HepG2 (cell line): ENCODE measurements around the gene DPM2. TPM values are rescaled to one million over a fixed set of nuclear protein-coding genes. Genes with fewer than 3 reads are reported as not detected.

ENCODE experiments used
- ARNT2 ChIP-seq: sonication (generic); formaldehyde crosslinking; IDR thresholded peaks from 2 replicates; pipeline ENCODE4 v1.8.0; 2022; ENCODE audit warnings: mild to moderate bottlenecking, low read depth, missing genetic modification reagents, moderate library complexity
- CSRNP1 ChIP-seq: sonication (generic); formaldehyde crosslinking; IDR thresholded peaks from 2 replicates; pipeline ENCODE4 v1.8.1; 2023; ENCODE audit warnings: mild to moderate bottlenecking, missing genetic modification reagents
- GATA4 ChIP-seq: sonication (generic); IDR thresholded peaks from 2 replicates; pipeline ENCODE4 v1.6.1; 2016; ENCODE audit warnings: antibody characterized with exemption, low read depth, borderline replicate concordance
- HMGXB4 ChIP-seq, 2 experiments: sonication (generic) in 1 of 2; formaldehyde crosslinking in 1 of 2; IDR thresholded peaks; 2 replicates each; pipeline versions ENCODE4 v1.4.0 to v1.6.1; 2018 to 2020; ENCODE audit warnings: missing genetic modification reagents in 2 of 2, borderline replicate concordance in 1 of 2, low read depth in 1 of 2, mild to moderate bottlenecking in 1 of 2, missing biosample characterization in 1 of 2
- SPEN ChIP-seq: sonication (generic); formaldehyde crosslinking; IDR thresholded peaks from 2 replicates; pipeline ENCODE4 v1.5.1; 2020; ENCODE audit warnings: low read depth, mild to moderate bottlenecking, missing genetic modification reagents
- SRSF1 ChIP-seq: fragments of 200-400 bp; formaldehyde crosslinking; optimal IDR thresholded peaks from 2 replicates; pipeline ENCODE3; 2017; ENCODE audit warnings: mild to moderate bottlenecking, low read depth, low read length, moderate library complexity
- ZFYVE20 ChIP-seq: sonication (generic); formaldehyde crosslinking; IDR thresholded peaks from 2 replicates; pipeline ENCODE4 v1.8.0; 2023; ENCODE audit warnings: low read depth, mild to moderate bottlenecking, moderate library complexity, missing genetic modification reagents, borderline replicate concordance
- ZNF18 ChIP-seq: sonication (generic); formaldehyde crosslinking; IDR thresholded peaks from 2 replicates; pipeline ENCODE4 v1.8.0; 2022; ENCODE audit warnings: mild to moderate bottlenecking, missing genetic modification reagents; ENCODE audit not compliant: insufficient replicate concordance
- ZSCAN22 ChIP-seq: sonication (generic); formaldehyde crosslinking; IDR thresholded peaks from 2 replicates; pipeline ENCODE4 v1.4.0; 2020; ENCODE audit warnings: mild to moderate bottlenecking, missing genetic modification reagents
- polyA plus RNA-seq, 8 experiments: library from polyadenylated mRNA; depleted of rRNA in 3 of 8; stranded (reverse) in 7 of 8; unstranded in 1 of 8; fragments of >200 nt; fragmentation: Illumina TruSeq in 4 of 8; extraction: Trizol in 4 of 8; gene quantifications; 2 replicates each; pipeline versions ENCODE4 v1.2.1 to v1.2.3, GENCODE V29; 2011 to 2016; ENCODE audit warnings: low read depth in 4 of 8, missing spikeins in 1 of 8, mixed read lengths in 1 of 8; ENCODE audit not compliant: insufficient read depth in 1 of 8
- total RNA-seq, 5 experiments: library from RNA; depleted of rRNA; stranded (reverse); fragments of >200 nt; fragmentation: Illumina TruSeq; extraction: Trizol; gene quantifications; 2 replicates each; pipeline ENCODE4 v1.2.3, GENCODE V29; 2016; ENCODE audit warnings: low read depth in 1 of 5
- TF ChIP-seq, protein P1 (sequence below): sonication (generic); formaldehyde crosslinking; IDR thresholded peaks from 2 replicates; pipeline ENCODE4 v1.5.0; 2020; ENCODE audit warnings: mild to moderate bottlenecking, missing genetic modification reagents, borderline replicate concordance
- TF ChIP-seq, protein P2 (sequence below): sonication (generic); formaldehyde crosslinking; conservative IDR thresholded peaks from 2 replicates; pipeline ENCODE4 v1.8.1; 2023; ENCODE audit warnings: missing genetic modification reagents
- TF ChIP-seq, protein P3 (sequence below): sonication (generic); formaldehyde crosslinking; IDR thresholded peaks from 2 replicates; pipeline ENCODE4 v1.4.0; 2020; ENCODE audit warnings: mild to moderate bottlenecking, missing genetic modification reagents

Gene DPM2
- total and polyA plus RNA-seq, 2 of the 13 experiments (the other 11 are each of a cell fraction or from before 2014, with no cell fraction given): 24.8 to 35.3 TPM

DNA sequence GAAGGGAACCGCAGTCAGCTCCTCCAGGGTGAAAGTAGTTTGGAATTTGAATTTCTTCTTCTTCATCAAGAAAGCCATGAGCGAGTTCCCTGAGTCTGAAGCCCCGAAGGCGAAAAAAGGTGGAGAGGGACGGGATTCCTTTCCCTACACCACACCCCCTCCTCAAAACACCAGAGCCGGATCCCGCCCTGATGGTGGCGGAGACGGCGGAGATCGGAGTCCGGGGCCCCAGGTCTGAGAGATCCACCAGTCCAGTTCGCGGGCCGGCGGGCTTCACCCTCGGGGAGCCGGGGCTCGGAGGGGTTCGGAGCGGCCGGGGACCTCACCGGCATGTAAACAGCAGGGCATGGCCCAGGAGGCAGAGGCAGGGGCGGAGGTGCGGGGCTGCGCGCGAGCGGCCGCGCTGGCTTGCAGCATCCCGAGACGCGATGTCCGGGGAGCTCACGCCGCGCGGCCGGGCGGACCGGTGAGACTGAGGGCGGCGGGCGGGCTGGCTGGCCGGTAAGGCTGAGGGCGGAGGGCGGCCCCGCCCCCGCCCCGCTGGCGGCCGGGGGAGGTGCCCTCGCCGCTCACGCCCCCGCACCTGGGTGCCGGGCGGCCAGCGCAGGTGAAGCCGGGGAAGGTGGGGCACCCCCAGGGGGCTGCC lies 42.5 kb upstream of the DPM2 start (continued):
- TF ChIP-seq, protein P1, sequence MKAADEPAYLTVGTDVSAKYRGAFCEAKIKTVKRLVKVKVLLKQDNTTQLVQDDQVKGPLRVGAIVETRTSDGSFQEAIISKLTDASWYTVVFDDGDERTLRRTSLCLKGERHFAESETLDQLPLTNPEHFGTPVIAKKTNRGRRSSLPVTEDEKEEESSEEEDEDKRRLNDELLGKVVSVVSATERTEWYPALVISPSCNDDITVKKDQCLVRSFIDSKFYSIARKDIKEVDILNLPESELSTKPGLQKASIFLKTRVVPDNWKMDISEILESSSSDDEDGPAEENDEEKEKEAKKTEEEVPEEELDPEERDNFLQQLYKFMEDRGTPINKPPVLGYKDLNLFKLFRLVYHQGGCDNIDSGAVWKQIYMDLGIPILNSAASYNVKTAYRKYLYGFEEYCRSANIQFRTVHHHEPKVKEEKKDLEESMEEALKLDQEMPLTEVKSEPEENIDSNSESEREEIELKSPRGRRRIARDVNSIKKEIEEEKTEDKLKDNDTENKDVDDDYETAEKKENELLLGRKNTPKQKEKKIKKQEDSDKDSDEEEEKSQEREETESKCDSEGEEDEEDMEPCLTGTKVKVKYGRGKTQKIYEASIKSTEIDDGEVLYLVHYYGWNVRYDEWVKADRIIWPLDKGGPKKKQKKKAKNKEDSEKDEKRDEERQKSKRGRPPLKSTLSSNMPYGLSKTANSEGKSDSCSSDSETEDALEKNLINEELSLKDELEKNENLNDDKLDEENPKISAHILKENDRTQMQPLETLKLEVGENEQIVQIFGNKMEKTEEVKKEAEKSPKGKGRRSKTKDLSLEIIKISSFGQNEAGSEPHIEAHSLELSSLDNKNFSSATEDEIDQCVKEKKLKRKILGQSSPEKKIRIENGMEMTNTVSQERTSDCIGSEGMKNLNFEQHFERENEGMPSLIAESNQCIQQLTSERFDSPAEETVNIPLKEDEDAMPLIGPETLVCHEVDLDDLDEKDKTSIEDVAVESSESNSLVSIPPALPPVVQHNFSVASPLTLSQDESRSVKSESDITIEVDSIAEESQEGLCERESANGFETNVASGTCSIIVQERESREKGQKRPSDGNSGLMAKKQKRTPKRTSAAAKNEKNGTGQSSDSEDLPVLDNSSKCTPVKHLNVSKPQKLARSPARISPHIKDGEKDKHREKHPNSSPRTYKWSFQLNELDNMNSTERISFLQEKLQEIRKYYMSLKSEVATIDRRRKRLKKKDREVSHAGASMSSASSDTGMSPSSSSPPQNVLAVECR: peak; percentile 66; the same call in 1 of the 2 replicates
- peak; percentile 98 for TF ChIP-seq ZSCAN22
- TF ChIP-seq CSRNP1 (CRISPR knock-in tag): 0 out of 2 replicates have a peak, but pooled peaks have one; percentile 49
- TF ChIP-seq HMGXB4 (CRISPR knock-in tag; IDR thresholded peaks at IDR 0.05; ENCODE audit: borderline replicate concordance in 1 of 2, low read depth in 1 of 2): peak in 1 of 2 experiments; percentile 1; a peak in 1 of 4 replicates
- TF ChIP-seq ZFYVE20 (CRISPR knock-in tag): 0 out of 2 replicates have a peak, but pooled peaks have one; percentile 25
- TF ChIP-seq SPEN: 0 out of 2 replicates have a peak, but pooled peaks have one; percentile 24
- peak; percentile 35 for TF ChIP-seq SRSF1
- peak; percentile 46; the same call in 1 of the 2 replicates for TF ChIP-seq ARNT2 (CRISPR knock-in tag)
- 0 out of 2 replicates have a peak, but pooled peaks have one; percentile 16 for TF ChIP-seq GATA4
- TF ChIP-seq, protein P2, sequence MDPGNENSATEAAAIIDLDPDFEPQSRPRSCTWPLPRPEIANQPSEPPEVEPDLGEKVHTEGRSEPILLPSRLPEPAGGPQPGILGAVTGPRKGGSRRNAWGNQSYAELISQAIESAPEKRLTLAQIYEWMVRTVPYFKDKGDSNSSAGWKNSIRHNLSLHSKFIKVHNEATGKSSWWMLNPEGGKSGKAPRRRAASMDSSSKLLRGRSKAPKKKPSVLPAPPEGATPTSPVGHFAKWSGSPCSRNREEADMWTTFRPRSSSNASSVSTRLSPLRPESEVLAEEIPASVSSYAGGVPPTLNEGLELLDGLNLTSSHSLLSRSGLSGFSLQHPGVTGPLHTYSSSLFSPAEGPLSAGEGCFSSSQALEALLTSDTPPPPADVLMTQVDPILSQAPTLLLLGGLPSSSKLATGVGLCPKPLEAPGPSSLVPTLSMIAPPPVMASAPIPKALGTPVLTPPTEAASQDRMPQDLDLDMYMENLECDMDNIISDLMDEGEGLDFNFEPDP: no peak
- no peak for TF ChIP-seq ZNF18
- TF ChIP-seq, protein P3, sequence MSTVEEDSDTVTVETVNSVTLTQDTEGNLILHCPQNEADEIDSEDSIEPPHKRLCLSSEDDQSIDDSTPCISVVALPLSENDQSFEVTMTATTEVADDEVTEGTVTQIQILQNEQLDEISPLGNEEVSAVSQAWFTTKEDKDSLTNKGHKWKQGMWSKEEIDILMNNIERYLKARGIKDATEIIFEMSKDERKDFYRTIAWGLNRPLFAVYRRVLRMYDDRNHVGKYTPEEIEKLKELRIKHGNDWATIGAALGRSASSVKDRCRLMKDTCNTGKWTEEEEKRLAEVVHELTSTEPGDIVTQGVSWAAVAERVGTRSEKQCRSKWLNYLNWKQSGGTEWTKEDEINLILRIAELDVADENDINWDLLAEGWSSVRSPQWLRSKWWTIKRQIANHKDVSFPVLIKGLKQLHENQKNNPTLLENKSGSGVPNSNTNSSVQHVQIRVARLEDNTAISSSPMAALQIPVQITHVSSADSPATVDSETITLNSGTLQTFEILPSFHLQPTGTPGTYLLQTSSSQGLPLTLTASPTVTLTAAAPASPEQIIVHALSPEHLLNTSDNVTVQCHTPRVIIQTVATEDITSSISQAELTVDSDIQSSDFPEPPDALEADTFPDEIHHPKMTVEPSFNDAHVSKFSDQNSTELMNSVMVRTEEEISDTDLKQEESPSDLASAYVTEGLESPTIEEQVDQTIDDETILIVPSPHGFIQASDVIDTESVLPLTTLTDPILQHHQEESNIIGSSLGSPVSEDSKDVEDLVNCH (CRISPR knock-in tag): no peak
